Measurements from ENCODE around the gene FYB1.
"Not testable (repeated sequence)": the region's sequence is repeated elsewhere in the genome, so short reads cannot be mapped to it uniquely, and the experiment has no call there.

The FYB1 gene

DNA sequence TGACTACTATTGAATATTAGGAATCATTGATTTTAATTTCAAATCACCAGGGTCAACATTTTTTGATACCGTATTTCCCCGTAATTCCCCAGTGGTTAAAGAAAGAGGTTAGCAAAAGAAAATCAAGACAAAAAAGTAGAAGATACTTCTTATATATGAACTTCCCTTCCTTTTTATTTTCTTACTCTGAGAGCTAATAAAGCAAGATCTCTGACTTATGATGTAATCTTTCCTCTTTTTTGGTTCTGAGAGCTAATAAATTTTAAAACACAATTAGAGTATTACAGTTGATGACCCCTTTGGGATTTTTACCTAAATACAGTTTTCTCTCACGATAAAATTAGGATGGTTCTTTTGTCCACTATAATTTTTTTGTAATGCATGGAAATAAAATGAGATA, 9.2 kb upstream of the FYB1 start:
- in situ Hi-C loops (cut with MboI; ENCODE audit: low sequenced_read_pairs), result loop anchor here (5.0 kb wide), 1 partner anchor 39 kb away; no protein-coding TSS in a partner anchor

DNA sequence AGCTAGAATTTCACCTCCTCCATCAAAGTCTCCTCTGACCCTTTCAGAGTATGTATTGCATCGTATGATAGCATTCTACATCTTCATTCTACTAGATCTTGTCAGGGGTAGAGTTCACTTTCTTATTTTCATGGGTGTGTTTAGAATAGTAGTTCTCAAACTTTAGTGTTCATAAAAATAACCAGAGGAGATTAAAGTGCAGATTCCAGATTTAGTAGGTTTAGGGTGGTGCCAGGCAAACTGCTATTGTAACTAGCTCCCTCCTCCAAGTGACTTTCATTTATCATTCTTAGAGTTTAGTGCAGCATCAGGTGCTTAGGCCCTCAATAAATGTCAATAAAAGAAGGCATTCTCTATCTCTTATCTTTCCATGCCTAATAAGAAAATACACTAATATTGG, 7.2 kb upstream of the FYB1 start:
- in situ Hi-C loops (cut with MboI; ENCODE audit: low sequenced_read_pairs), result loop anchor here (5.0 kb wide), 1 partner anchor 41 kb away; no protein-coding TSS in a partner anchor

- in situ Hi-C loops (cut with MboI; ENCODE audit: low sequenced_read_pairs), result loop anchor here (5.0 kb wide), 1 partner anchor 41 kb away; no protein-coding TSS in a partner anchor
These were observed 6.7 kb upstream of the FYB1 start for GRCh38 chr5:39226100-39226451.

DNA sequence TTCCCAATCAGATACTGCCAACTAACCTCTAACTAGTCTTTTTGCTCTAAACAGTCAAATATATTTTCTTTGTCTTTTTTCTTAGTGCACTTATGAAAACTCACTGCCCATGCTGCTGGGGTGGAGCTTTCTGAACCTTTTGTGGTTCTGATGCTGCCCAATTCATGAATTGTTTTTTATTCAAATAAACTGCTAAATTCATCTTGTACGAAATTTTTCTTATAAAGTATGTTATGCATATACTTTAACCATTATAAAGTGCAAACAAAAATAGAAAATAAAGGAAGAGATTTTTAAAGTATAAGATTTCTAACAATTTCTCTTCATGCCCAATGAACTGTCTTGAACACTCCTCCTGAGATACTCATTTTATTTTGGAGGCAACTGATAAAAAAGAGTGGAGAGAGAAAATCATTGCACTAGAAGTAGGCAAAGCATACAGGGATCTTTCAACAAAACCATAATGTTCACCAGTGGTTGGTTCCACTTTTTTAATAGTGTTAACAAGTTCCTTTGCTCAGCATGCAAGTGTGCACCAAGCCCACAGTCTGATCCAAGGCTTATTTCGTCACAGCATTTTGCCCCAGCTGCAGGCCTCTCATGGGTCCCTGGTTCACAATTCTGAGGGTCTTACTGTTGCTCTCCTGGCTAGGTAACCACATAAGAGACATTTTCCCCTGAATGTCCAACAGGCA, 6.2 kb upstream of the FYB1 start:
- in situ Hi-C loops (cut with MboI; ENCODE audit: low sequenced_read_pairs), result loop anchor here (5.0 kb wide), 1 partner anchor 42 kb away; no protein-coding TSS in a partner anchor

DNA sequence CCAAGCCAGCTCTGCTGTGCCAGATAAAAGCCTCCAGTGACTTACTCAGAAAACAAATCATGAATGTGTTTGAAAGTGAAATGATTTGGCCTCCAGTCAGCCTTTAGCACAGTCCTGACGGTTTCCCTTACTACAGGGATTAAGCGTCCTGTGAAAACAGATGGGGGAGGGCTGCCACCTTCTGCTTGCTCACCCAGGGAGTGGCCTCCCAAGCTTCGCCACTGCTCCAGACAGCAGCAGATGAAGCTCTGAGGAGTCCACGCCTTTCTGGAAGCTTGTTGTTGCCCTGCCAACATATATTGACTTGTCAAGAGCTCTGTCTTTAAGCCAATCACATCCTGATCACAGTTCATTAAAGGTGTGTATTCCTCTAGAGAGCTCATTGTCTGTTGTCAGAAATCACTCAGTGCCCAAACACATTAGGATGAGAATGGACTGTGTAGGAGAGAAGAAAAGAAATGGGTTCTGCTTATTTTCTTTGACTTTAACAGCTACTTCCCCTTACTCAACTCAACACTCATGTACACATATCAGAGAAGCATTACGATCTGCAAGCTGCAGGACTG, 4.9 kb upstream of the FYB1 start:
- in situ Hi-C loops (cut with MboI; ENCODE audit: low sequenced_read_pairs), result no loop called here

DNA sequence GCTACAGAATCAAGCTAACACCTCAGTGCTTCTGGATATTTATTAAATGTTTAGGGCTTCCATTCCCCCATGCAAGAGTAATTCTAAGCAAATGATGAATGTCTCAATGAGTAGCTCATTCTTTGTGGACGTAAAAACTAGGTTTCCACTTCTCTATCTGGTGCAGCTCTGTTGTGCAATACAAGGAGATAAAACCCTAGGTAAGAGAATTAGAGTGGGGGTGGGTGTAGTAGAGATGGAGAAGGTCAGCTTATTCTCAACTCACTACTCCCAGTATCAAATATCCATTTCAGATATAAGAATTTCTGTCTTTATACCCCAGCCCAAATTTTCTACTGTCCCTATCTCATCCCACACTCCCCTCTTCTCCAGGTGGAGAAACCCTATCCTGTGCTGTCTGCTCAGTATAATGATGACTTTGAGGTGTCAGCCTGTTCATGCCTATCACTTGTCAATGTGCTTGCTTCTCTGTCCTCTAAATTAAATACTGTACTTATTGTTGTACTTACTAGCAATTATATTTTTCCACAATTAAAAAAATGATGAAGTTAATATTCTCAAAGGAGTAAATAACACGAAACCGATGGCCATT, 4.3 kb upstream of the FYB1 start:
- in situ Hi-C loops (cut with MboI; ENCODE audit: low sequenced_read_pairs), result no loop called here

DNA sequence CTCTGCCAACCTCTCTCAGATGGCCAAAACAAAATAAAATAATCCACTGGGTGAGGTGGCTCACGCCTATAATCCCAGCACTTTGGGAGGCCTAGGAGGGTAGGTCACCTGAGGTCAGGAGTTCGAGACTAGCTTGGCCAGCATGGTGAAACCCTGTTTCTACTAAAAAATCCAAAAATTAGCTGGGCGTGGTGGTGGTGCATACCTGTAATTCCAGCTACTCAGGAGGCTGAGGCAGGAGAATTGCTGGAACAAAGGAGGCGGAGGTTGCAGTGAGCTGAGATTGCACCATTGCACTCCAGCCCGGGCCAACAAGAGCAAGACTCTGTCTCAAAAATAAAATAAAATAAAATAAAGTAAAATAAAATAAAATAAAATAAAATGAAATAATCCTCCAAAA, 2.3 kb upstream of the FYB1 start:
- in situ Hi-C loops (cut with MboI; ENCODE audit: low sequenced_read_pairs), result not testable (repeated sequence)

- in situ Hi-C loops (cut with MboI; ENCODE audit: low sequenced_read_pairs), result no loop called here
These were observed 1.1 kb upstream of the FYB1 start for GRCh38 chr5:39220280-39221030.

- in situ Hi-C loops (cut with MboI; ENCODE audit: low sequenced_read_pairs), result loop anchor here (10.0 kb wide), 1 partner anchor 66 kb away; no protein-coding TSS in a partner anchor
These were observed 621 bp downstream of the FYB1 start for GRCh38 chr5:39218482-39219402.

DNA sequence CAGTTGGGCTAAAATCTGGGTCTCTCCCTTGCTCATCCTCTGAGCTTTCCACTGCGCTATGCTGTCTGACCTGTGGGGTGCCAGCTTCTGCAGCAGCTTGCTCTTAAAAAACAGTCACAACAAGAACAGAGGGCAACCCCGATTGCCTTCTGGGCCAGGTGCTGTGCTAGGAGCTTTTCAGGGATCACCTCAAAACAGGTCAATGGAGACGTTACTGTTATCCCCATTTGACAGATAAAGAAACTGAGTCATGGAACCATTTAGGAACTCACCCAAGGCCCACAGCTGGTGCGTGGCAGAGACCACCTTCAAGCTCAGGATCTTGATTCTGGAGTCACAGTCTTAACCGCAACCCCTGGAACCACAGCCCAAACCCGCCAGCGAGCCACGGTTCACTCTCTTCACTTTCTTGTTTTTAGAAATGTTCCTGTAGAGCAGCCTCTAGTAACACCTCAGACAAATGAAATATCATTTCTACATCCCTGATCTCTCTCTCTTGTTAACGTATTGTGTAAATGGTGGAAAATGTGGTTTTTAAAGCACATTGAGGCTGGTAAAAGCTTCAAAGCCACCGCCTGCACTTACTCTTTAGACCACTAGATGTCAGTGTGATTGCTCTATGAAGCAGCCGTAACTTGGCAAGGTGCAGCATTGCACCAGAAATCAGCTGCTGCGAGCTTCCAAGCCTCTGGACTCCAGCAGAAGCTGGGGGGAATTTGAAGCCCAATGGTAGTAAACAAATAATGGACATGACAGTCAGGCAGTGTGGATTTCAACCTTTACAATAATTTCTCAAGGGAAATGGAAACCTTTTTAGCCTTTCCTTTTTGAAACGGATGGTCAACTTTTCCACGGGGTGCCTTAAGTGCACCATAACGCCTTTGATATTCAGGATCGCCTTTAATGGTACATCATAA, 1.7 kb downstream of the FYB1 start:
- in situ Hi-C loops (cut with MboI; ENCODE audit: low sequenced_read_pairs), result loop anchor here (10.0 kb wide), 1 partner anchor 67 kb away; no protein-coding TSS in a partner anchor

GRCh38 chr5:39216631-39217030, 2.7 kb downstream of the FYB1 start:
- in situ Hi-C loops (cut with MboI; ENCODE audit: low sequenced_read_pairs), result loop anchor here (10.0 kb wide), 1 partner anchor 68 kb away; no protein-coding TSS in a partner anchor

DNA sequence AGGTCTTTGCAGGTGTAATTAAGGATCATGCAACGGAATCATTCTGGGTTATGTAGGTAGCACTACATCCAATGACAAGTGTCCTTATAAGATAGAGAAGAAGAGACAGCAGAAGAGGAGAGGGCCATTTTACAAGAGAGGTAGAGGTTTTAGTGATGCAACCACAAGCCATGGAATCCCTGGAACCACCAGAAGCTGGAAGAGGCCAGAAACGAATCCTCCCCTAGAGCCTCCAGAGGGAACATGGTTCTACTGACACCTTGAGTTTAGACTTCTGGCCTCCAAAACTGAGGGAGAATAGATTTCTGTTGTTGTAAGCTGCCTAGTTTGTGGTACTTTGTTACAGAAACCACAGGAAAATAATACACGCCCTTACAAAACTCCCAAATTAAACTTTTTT, 3.5 kb downstream of the FYB1 start:
- in situ Hi-C loops (cut with MboI; ENCODE audit: low sequenced_read_pairs), result loop anchor here (10.0 kb wide), 1 partner anchor 69 kb away; no protein-coding TSS in a partner anchor

GRCh38 chr5:39214912-39215709, 4.3 kb downstream of the FYB1 start:
- in situ Hi-C loops (cut with MboI; ENCODE audit: low sequenced_read_pairs), result loop anchor here (10.0 kb wide), 1 partner anchor 70 kb away; no protein-coding TSS in a partner anchor

GRCh38 chr5:39213447-39214207, 5.7 kb downstream of the FYB1 start:
- in situ Hi-C loops (cut with MboI; ENCODE audit: low sequenced_read_pairs), result loop anchor here (10.0 kb wide), 1 partner anchor 71 kb away; no protein-coding TSS in a partner anchor

DNA sequence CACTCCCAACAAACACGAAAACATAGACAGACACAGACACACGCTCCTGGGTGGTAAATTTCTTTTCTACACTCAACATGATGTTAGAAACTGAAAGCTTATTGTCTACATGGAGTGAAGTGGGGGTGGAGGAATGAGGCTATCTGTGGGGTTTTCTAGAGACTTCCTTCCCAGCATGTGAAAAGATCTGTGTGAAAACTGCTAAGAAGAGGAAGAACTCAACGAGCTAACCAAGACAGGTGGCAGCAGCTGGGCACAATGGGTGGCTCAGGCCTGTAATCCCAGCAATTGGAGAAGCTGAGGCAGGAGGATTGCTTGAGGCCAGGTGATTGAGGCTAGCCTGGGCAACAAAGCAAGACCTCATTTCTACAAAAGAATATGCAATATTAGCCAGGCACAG, 7.6 kb downstream of the FYB1 start:
- in situ Hi-C loops (cut with MboI; ENCODE audit: low sequenced_read_pairs), result loop anchor here (10.0 kb wide), 1 partner anchor 73 kb away; no protein-coding TSS in a partner anchor

- in situ Hi-C loops (cut with MboI; ENCODE audit: low sequenced_read_pairs), result loop anchor here (10.0 kb wide), 1 partner anchor 75 kb away; no protein-coding TSS in a partner anchor
These were observed 9.4 kb downstream of the FYB1 start for GRCh38 chr5:39209924-39210323.

- in situ Hi-C loops (cut with MboI; ENCODE audit: low sequenced_read_pairs), result no loop called here
These were observed 10.9 kb downstream of the FYB1 start for GRCh38 chr5:39208471-39208870.
